ENCODE data around the gene SUN2. TPM values are rescaled to one million over a fixed set of nuclear protein-coding genes. Genes with fewer than 3 reads are reported as not detected.

SUN2 gene
- total and polyA plus RNA-seq, 9 of the 15 experiments (the other 6 are each of a cell fraction or from before 2014, with no cell fraction given) = 0.11 to 42.6 (median 16.7) TPM

- TF ChIP-seq ZNF24 (IDR thresholded peaks at IDR 0.05) = no peak
- TF ChIP-seq CHD1 (IDR thresholded peaks at IDR 0.05; ENCODE audit: low read length) = no peak
- TF ChIP-seq PTTG1 (tag; IDR thresholded peaks at IDR 0.05; ENCODE audit: low read depth) = no peak
- no peak for TF ChIP-seq RBM22 (IDR thresholded peaks at IDR 0.05; ENCODE audit: low read depth, low read length, poor library complexity, severe bottlenecking)
- no peak for TF ChIP-seq SP1 (CRISPR knock-in tag; IDR thresholded peaks at IDR 0.05)
- 0 out of 2 replicates have a peak, but pooled peaks have one; percentile 32 for TF ChIP-seq ZC3H4 (CRISPR knock-in tag; IDR thresholded peaks at IDR 0.05; ENCODE audit: borderline replicate concordance)
- TF ChIP-seq SMAD2 (IDR thresholded peaks at IDR 0.05; ENCODE audit: low read depth, low read length) = no peak
- TF ChIP-seq HOXB6 (CRISPR knock-in tag; IDR thresholded peaks at IDR 0.05; ENCODE audit: borderline replicate concordance) = no peak
- TF ChIP-seq TAF15 (IDR thresholded peaks at IDR 0.05; ENCODE audit: low read depth, low read length) = no peak
- 0 out of 2 replicates have a peak, but pooled peaks have one; percentile 28 for TF ChIP-seq L3MBTL2 (IDR thresholded peaks at IDR 0.05)
- no peak for TF ChIP-seq HDAC8 (tag; IDR thresholded peaks at IDR 0.05)
- no peak for TF ChIP-seq KAT8 (IDR thresholded peaks at IDR 0.05; ENCODE audit: low read depth)
- no peak for TF ChIP-seq ELF2 (CRISPR knock-in tag; IDR thresholded peaks at IDR 0.05)
- TF ChIP-seq ZNF644 (tag; IDR thresholded peaks at IDR 0.05; ENCODE audit: low read depth) = no peak
- no peak for TF ChIP-seq SMARCA5 (IDR thresholded peaks at IDR 0.05)
- no peak for TF ChIP-seq ATF4 (CRISPR knock-in tag; IDR thresholded peaks at IDR 0.05)
- TF ChIP-seq AFF1 (IDR thresholded peaks at IDR 0.05; ENCODE audit: low read depth in 1 of 2, partially characterized antibody in 2 of 2) = no peak
- TF ChIP-seq TRIM24 (IDR thresholded peaks at IDR 0.05) = no peak
- TF ChIP-seq NFYB (IDR thresholded peaks at IDR 0.05; ENCODE audit: extremely low read depth, insufficient read length) = no peak
Measured at GRCh38 chr22:38700270-38700788, 55.5 kb downstream of the SUN2 start (continued).
